Stimulated activated naive CD8-positive, alpha-beta T cell treated with anti-CD3 and anti-CD28 coated beads, Interleukin-15, Interleukin-2, amounts not matched to agents 100 U/mL and 50 U/mL, for 24 hours (primary cell): ENCODE measurements around the gene RC3H1.
"Not testable (repeated sequence)": the region's sequence is repeated elsewhere in the genome, so short reads cannot be mapped to it uniquely, and the experiment has no call there.

Experiments
- ATAC-seq: fragments of 150-1000 bp; cut with Tn5 transposase; one replicate; pipeline ENCODE4 v1.10.0; 2021
- DNase-seq: peaks from one replicate; pipeline ENCODE4 v3.0.0; 2021

The RC3H1 gene

DNA sequence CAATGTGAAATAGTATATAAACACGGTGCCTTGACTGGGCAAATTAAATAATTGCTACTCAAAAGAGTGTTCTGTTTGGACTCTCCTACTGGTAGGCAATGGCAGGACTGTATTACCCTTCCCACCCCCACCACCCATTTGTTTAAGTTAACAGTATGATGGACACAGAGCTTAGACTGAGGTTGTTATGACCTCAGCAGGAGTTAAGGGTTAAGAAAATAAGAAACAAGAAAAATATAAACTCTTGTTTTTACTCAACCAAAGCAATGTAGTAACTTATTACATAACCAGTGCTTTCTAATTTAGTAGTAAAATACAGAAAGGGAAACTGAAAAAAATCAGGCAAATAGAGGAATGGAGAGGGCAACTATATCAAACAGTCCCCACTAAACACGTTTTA, 85.1 kb downstream of the RC3H1 start:
- ATAC-seq = no peak

DNA sequence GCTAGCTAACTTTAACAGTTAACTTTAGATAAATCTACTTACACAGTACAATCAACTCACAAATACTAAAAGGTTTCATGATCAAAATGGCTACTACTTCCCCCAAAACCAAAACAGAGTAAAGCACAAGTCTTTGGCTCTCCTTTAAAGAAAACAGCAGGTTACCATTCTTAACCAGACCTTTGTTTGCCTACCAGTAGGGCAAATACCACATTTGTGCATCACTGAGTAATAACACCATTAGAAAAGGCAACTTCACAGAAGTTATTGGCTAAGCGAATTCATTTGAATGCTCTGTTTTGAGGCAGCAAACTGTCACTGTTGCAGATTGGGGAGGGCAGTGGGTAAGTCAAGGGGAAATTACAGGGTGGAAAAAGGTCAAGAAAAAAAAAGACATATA, 87.7 kb downstream of the RC3H1 start:
- ATAC-seq = peak; percentile 55

More for the DNA sequence above, 85.1 kb downstream of the RC3H1 start:
- no peak for DNase-seq

DNA sequence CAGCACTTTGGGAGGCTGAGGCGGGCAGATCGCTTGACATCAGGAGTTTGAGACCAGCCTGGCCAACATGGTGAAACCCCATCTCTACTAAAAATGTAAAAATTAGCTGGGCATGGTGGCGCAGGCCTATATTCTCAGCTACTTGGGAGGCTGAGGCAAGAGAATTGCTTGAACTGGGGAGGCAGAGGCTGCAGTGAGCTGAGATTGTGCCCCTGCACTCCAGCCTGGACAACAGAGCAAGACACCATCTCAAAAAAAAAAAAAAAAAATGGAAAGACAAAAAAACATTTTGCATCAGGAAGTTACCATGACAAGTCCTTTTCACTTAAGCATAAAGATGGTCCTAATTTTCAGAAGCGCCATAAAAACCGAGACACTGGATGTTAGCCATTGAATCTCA, 91.6 kb downstream of the RC3H1 start:
- not testable (repeated sequence) for DNase-seq, ATAC-seq

More for the DNA sequence above, 87.7 kb downstream of the RC3H1 start:
- DNase-seq = no peak

DNA sequence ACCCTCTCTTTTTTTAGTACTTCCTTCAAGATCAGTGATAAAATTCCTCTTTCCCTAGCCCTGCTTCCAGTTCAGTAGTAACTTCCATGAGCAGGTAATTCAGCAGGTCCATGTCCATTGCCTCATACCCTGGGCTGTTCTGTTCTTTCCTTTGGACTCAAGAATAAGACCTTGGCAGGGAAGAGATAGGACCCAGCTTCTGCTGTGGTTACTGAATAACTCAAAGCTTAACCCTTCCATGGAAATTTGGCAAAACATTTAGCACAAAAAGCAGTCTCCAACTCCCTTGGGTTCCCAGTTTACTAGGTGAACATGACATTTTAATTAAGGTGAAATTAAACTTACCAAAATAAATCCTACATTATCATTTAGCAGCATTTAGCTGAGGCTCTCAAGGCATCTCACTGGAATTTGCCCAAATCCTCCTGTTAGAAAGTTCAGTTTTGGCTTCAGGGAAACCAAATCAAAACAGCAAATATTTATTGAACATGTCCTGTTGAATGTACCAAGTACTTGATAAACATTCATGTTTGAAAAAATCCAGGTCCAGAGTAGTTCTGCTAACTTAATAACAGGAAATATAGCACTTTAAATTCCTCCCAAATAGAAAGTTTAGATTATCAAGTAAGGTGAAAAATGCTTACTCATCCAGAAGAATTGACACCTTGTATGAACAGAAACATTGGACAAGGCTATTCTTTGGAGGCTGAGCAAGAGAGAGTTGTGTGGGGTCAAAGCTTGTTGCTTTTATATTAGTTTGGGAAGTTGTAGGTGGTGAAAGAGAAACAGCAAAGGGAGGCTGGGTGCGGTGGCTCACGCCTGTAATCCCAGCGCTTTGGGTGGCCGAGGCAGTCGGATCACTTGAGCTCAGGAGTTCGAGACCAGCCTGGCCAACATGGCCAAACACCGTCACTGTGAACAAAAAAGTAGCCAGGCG, 96.6 kb downstream of the RC3H1 start:
- no peak for ATAC-seq

DNA sequence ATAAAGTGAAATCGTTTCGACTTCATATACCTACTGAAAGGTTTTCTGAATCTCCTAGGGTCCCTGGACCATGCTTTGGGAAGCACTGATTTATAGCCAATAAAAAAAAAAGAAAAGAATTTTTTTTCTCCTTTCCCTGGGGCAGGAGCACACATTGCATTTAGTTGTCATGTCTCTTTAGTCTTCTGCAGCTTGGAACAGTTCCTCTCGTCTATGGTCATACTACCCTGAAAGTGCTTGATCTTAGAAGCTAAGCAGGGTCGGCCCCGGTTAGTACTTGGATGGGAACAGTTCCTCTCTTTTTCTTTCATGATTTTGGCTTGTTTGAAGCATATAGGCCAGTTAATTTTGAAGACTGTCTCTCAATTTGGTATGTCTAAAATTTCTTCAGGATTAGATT, 101.3 kb downstream of the RC3H1 start:
- no peak for DNase-seq
- ATAC-seq = no peak

More for the DNA sequence above, 96.6 kb downstream of the RC3H1 start:
- DNase-seq = no peak

DNA sequence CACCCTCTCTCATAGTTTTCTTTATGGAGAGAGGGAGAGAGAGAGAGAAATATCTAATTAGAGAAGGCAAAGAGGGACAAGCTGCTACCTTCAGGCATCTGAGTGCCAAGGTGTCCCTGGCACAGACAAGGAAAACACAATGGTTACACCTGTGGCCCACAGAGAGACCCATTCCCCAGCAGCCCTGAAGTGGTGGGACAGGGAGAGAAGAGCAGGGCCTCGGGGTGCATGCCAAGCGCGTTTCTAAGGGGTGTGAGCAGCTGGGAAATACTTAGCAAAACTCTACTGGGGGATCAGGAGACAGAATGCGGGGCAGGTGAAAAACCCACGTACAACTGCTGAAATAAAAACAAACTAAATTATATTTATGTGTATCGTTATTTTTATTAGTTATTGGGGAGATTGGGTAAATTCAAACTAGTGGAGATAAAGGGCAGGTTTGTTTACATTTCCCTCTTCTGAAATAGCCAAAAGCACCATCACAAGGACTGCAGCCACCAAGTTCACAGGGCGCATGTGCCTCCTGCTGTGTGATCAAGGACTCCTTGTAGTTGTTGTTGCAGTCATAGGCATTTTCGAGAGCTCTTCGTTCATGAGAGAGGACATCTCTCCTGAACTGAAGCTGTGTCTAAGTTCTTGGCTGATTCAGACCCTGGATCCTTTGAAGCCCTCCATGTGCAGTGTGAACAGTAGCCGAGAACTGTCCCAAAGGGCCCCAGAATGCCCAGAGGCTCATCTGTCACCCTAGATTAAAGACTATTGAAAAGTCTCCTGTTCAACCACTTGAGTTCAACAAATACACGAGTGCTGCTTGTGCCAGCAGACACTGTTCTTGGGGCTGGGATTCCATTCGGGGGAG, 104.3 kb downstream of the RC3H1 start:
- DNase-seq (no peak), ATAC-seq (no peak)

DNA sequence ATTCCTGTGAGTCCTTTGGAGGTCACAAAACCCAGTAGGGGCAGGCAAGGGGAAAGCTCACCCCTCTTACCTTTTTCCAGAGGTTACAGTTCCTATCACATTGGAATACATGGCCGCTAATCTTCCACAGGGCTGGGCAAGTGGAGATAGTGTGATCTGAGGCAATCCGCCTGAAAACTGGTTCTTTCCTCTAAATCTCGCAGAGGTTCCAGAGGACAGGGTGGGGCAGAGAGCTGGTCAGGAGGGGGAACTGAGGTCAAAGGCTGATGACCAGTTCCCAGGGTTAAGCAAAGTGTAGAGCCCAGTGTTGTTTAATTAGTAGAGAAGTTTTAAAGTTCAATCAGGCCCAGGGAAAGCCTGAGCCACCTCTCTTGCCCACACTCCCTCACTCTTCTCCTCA, 105.0 kb downstream of the RC3H1 start, which contains the start of gene SERPINC1:
TSS of gene SERPINC1 (minus strand) at position 179 of the 400 bp plus-strand sequence. CDS start at position 111, 68 bp downstream.
- no peak for DNase-seq
- no peak for ATAC-seq

DNA sequence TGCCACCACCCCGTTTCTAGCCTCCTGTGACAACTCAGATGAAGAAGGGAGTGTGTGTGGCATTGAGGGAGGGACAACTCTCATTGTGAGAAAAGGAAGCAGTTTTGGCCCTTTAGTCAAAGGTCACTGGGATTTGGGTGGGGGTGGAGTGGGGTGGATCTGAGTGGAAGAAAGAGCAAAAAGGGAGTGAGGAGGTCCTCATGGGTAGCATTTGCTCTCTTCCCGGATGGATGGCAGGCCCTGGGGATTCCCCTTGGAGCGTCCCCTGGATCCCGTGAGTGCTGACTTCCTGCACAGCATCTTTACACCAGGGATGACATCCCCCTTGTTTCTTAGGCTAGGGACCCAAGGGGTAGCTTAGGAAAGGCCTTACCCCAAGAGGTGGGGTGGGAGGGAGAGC, 105.5 kb downstream of the RC3H1 start:
- DNase-seq (no peak), ATAC-seq (no peak)

DNA sequence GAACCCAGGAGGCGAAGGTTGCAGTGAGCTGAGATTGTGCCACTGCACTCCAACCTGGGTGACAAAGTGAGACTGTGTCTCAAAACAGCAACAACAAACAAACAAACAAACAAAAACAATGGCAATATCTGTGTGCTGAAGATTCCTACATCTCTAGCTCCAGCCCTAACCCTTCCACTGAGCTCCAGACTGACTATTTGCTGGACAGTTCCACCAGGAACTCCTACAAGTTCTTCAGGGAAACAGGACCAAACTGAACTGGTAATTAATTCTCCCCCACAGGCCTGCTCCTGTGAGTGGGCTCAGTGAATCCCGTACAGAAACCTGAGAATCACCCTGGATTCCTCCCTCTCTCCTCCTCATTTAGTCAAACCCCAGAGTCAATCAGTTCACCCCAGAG, 106.6 kb downstream of the RC3H1 start:
- no peak for DNase-seq

DNA sequence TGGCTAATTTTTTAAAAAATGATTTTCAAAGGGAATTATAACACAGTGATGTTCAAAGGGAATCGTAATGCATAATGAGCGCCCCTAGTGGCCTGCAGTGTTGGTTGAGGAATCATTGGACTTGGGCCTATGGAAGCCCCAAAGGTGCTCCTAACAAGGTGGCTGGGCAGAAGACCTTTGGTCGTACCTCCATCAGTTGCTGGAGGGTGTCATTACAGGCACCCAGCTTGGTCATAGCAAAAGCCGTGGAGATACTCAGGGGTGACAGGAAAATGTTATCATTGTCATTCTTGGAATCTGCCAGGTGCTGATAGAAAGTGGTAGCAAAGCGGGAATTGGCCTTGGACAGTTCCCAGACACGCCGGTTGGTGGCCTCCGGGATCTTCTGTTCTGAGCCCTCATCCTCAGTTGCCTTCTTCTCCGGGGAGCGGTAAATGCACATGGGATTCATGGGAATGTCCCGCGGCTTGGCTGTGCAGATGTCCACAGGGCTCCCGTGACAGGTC, 107.7 kb downstream of the RC3H1 start:
- peak; percentile 36 for DNase-seq

More for the DNA sequence above, 106.6 kb downstream of the RC3H1 start:
- ATAC-seq = no peak

DNA sequence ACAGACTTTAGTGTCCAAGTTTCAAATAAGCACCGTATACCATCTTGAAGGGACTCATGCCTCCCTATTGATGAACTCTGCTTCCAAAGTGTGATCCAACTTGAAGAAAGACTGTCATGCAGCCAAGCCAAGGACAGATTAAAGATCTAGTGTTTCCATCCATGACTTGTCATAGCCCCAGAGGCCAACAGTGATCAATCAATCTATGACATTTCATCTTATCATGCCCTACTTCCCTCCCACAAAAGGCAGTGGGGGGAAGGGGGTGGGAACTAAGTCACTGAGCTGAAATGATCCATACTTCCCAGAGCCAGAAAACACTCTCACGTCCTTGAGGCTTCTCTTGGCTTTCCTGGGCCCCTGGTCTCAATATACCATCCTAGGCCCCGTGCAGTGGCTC, 109.0 kb downstream of the RC3H1 start:
- ATAC-seq (no peak), DNase-seq (no peak)

More for the DNA sequence above, 107.7 kb downstream of the RC3H1 start:
- ATAC-seq = no peak

DNA sequence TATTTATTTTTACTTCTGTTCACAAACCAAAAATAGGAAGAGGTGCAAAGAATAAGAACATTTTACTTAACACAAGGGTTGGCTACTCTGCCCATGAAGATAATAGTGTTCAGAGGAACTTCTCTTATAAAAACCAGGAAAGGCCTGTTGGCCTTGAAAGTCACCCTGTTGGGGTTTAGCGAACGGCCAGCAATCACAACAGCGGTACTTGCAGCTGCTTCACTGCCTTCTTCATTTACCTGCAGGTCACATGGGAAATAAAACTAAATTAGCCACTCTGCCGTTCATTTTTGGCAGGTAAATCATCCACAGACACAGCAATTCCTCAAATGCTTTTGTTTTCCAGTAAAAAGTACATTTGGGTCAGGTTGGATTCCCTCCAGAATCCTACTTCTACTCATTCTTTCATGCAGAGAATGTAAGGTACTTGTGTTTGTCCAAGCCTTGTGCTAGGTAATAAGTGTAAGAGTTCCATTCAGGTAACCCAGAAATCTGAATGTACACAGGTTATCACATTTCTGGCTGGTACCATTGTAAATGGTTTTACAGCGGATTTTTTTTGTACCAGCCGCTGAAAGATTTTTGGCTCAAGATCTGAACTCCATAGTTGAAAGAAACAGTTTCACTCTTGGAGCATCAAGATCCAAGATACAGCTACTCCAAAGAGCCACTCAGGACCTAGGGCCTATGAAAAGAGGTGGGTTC, 118.2 kb downstream of the RC3H1 start:
- DNase-seq = no peak
- no peak for ATAC-seq

DNA sequence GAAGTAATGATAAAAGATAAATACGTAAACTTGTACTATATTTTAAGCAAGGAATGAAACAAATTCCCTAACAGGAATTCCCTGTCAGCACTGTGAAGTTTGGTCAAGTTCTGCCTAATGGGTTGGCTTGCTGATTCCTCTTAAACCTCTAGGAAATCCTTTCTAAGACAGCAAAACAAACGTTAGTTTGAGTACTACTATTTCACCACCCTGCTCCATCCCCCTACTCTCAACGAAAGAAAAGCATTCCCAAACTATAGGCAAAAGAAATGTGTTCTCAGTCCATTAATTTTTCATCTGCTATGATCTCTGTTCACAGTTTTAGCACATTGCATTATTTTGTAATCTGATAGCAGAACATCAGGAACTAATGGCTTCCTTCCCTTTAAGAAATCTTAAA, 121.2 kb downstream of the RC3H1 start:
- DNase-seq = no peak
- ATAC-seq = no peak

DNA sequence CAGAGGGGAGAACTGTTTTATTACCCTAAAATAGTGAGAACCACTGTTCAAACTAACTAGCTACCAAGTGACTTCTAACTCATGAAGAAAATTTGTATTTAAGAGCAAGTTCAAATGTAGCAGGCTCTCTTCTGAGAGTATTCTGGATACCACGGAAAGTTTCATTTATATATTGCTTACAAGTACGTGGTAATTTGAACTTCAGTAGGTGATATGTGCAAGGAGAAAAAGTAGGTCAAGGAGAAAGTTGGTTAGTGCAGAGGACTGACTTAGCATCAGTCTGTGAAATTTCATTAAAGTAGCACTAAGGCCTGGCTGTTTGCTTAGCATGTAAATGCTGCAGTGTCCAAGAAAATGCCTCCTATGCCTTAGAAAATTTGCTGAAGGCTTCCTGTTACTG, 121.7 kb downstream of the RC3H1 start:
- no peak for ATAC-seq
- DNase-seq = no peak

DNA sequence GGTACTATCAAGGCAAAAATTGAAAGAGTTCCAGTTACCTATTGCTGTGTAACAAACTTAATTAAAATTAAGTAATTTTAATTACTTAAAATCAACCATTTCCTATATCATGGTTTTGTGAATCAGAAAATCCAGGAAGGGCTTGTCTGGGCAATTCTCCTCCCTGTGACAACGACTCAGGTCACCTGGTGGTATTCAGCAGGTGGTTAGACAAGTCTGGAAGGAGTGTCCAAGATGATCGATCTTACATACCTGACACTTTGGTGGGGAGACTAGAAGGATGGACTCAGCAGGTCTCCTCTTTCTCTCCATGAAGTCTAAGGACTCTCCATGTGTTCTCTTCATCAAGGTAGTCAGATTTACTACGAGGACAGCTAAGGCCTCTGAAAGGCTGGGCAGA, 128.0 kb downstream of the RC3H1 start:
- no peak for DNase-seq
- no peak for ATAC-seq

DNA sequence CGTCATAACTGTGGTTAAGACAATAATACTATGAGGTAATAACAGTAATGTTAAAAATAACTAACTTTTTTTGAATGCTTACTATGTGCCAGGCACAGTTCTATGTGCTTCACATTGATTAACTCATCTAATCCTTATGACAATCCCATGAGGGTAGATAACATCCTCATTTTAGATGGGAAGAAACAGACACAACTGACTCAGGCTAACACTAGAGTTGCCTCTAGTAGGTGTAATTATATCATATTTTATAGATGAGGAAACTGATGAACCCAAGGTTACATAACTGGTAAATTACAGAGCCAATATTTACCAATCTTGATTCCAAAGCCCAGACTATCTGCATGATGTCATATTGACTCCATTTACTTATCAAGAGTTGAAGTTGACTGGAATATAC, 128.5 kb downstream of the RC3H1 start:
- no peak for DNase-seq
- no peak for ATAC-seq

DNA sequence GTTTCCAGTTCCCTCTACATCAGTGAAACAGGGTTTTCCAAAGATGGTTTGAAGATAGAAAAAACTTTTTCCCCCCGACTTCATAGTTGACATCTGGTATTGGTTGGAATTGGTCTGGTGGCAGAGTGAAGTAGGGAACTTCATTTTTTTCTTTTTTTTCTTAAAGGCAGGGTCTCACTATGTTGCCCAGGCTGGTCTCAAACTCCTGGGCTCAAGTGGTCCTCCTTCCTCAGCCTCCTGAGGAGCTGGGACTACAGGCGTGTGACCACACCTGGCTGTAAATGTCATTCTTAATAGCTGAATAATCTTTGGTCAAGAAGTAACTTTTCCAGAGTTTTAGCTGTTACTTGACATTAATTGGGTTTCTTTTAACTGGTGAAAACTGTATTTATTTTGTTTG, 132.3 kb downstream of the RC3H1 start:
- ATAC-seq = no peak
- DNase-seq = no peak

DNA sequence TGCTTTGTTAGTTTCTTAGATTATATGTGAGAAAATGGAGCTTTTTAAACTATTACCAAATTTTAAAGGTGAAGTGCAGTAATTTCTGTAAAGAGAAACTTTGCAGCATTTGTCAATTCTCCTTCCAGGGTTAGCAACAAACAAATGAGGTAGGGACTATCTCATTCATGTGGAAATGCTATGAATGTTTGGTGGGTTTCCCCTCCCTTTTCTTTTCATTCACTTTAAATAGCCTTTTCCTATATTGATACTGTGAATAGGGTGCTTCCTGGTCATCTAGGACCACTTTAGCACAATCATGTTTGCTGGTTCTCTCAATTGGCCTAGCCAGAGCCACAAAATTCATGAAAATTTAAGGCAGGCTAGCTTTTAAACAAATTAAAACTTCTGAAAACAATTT, 133.4 kb downstream of the RC3H1 start:
- ATAC-seq (no peak), DNase-seq (no peak)

DNA sequence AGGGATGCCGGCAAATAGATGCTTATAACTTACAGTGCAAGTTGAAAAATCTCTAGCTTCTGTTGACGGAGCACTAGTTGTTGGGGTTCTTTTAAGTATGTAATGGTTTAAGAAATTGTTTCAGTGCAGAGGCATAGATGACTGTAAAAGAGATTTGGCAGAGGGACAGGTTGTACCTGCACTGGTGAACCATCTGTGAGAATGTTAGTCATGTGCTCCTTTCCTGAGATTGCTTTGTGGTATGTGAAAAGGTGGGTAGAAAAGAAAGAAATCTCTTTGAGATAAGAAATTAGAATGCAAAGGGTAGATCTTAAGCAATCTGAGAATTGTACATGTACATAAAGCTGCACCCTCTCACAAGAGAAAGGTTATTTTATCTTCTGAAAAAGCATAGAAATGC, 134.5 kb downstream of the RC3H1 start:
- DNase-seq (no peak), ATAC-seq (no peak)

DNA sequence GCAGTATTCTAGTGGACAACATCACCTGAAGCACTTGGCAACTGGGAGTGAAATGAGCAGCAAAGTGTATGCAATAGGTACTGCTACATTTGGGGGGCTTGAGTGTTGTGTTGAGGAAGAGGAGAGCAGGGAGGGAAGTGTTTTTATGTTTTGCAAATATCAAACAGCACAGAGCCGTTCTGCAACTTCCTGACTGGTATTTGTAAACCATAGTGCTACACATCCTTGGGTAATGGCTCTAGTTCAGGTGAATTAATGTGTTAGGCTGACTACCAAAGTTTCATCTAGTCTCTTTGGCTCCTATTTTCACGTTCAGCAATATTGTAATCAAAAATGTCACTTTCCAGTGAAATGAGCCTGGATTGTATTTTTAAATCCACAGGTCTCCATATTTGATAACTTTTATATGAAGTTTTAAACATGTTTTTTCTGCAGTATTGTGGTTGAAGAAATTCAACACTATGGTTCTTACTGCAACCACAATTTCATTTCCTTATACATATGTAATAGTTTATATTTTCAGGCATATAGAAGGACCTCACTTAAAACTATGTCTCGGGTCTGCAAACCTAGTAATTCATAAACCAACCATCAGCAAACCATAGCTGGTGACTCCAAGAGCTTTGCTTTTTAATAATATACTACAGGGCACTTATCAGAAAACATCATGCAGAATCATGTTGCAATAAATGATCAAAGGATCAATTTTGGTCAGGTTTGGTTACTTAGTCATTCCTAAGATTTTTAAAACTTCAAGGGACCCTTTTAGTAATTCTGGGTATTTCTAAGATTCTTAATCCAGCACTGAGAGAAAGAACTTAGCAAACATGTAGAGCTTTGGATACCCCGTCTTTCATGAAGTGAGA, 135.2 kb downstream of the RC3H1 start:
- DNase-seq = no peak
- ATAC-seq = no peak

DNA sequence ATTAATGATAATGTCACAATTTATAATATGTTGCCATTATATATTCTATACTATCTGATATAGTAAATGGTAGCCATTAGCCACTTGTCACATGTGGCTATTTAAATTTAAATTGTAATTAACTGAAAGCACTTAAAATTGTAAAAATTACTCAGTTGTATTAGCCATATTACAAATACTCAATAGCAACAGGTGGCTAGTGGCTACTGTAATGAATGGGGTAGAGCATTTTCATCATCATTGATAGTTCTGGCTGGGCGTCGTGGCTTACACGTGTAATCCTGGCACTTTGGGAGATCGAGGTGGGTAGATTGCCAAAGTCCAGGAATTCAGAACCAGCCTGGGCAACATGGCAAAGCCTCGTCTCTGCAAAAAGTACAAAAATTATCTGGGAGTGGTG, 137.5 kb downstream of the RC3H1 start:
- no peak for DNase-seq
- no peak for ATAC-seq
